ENCODE measurements around the gene LYSMD4. TPM values are rescaled to one million over a fixed set of nuclear protein-coding genes. Genes with fewer than 3 reads are reported as not detected.
"Not testable (repeated sequence)": the region's sequence is repeated elsewhere in the genome, so short reads cannot be mapped to it uniquely, and the experiment has no call there.

Gene LYSMD4
- total RNA-seq, 2 donors from 2014 or later: 12.5 to 12.9 TPM

DNA sequence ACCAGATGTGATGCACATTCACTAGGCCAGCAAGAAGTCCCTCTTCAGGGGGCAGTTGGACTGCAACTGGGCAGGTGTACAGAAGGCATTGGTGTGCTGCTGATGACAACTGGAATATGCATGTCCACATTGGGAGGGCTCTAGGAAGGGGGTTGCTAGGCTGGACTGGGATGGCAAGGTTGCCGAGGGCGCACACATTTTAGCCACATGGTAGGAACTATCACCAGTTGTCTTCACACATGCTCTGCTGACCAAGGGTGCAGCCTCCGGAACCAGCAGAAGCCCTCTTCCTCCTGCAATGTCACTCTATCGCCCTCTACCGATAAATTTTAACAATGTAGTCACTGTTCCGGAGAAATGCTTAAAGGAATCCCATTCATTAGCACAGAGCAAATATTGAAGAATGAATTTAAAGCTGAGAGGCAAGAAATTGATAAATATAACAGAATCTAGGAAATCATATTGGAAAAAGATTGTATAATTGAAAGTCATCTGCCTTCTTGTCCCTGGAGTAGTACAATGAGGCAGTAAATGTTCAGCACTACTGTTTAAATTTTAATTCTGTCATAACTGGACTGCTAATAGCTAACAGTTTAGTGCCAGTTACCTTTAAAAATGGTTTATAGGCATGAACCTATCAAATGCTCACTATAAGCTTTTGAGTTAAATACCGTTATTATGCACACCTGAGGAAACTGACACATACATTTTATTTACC is 22.6 kb upstream of the LYSMD4 start:
- no peaks in the 10 kb centered on the region for H3K27me3 ChIP-seq
- no peaks in the 10 kb centered on the region for H3K36me3 ChIP-seq
- H3K4me3 ChIP-seq: no peak overlapping the region
- no peaks in the 10 kb centered on the region for H3K9me3 ChIP-seq
- no peak for DNase-seq (ENCODE audit: low spot score)
- no peak overlapping the region for H3K27ac ChIP-seq
- TF ChIP-seq CTCF (IDR thresholded peaks at IDR 0.05): peak; percentile 70 to 88
- H3K4me1 ChIP-seq: no peaks in the 10 kb centered on the region

DNA sequence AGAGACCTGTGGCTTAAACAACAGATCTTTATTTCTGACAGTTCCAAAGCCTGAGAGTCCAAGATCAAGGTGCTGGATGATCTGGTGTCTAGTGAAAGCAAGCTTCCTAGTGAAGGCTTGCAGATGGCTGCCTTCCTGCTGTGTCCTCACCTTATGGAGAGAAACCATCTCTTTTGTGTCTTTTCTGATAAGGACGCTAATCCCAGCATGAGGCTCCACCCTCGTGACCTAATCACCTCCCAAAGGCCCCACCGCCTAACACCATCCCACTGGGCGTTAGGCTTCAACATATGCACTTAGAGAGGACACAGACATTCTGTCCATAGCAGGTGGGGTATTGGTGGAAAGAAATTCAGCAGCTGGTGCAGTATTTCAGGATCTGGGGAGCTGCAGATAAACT is 19.8 kb upstream of the LYSMD4 start:
- no peak for TF ChIP-seq CTCF (IDR thresholded peaks at IDR 0.05)

DNA sequence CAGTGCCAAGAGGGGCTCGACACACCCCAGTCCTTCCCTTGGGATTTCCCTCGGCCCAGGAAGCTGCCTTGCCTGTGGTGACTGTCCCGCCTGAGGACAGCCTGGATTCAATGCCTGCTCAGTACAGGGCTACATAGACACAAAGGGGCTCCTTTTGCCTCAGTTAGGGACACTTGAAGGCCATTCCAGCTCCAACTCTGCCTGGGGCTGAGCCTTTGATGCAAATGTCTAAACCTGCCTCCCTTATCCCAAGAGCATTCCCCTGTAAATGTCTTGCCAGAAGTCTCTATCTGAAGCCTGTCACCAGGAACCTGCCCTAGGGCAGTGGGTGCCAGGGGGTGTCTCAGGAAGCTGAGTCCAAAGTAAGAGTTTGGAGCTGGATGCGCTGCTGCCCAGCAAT is 19.3 kb upstream of the LYSMD4 start:
- Histone ChIP-seq H3K27me3 (no peaks in the 10 kb centered on the region), H3K27ac (no peak overlapping the region), H3K9me3 (no peaks in the 10 kb centered on the region), H3K4me3 (no peak overlapping the region), H3K4me1 (no peaks in the 10 kb centered on the region), H3K36me3 (no peaks in the 10 kb centered on the region)
- no peak for TF ChIP-seq CTCF (IDR thresholded peaks at IDR 0.05)
- DNase-seq (ENCODE audit: low spot score): no peak

More for the DNA sequence above, 19.8 kb upstream of the LYSMD4 start:
- H3K4me1 ChIP-seq: no peaks in the 10 kb centered on the region
- H3K27ac ChIP-seq: no peak overlapping the region
- no peaks in the 10 kb centered on the region for H3K9me3 ChIP-seq
- no peak overlapping the region for H3K4me3 ChIP-seq
- no peaks in the 10 kb centered on the region for H3K27me3 ChIP-seq
- H3K36me3 ChIP-seq: no peaks in the 10 kb centered on the region
- DNase-seq (ENCODE audit: low spot score): no peak

DNA sequence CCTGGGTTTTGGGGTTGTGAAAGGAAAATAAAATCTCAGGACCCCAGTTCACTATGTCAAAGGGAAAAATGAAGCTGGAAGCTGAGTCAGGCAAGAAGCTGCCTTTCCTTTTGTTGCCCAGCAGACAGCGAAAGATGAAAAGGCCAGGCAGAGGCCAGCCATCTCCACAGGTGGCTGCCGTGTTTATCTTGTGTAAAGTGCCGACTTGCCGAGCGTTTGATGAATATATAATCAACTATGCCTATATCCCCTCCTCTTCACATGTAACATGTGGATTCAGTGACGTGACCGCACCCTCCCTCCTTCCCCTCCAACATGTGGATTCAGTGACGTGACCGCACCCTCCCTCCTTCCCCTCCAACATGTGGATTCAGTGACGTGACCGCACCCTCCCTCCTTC is 17.1 kb upstream of the LYSMD4 start:
- not testable (repeated sequence) for H3K4me1 ChIP-seq; DNase-seq (ENCODE audit: low spot score); H3K27me3 ChIP-seq; H3K36me3 ChIP-seq; H3K27ac ChIP-seq; H3K4me3 ChIP-seq; H3K9me3 ChIP-seq

DNA sequence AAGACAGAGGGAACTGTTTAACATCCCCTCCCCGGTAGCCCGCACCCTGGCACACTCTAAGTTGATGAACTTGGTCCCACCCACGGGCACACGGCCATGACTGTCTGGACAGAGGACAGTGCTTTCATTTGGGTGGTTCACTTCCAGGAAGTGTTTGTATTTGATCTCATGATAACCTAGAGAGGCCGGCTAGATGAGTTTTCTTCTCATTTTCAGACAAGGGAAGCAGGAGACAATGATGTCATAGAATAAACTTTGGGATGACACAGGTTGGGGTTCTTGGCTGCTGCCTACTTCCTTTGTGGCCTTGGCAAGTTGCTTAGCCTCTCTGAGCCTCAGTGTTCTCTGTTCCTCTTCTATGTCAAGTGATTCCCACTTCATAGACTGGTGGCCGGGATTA is 16.1 kb upstream of the LYSMD4 start:
- H3K9me3 ChIP-seq: no peaks in the 10 kb centered on the region
- no peaks in the 10 kb centered on the region for H3K36me3 ChIP-seq
- DNase-seq (ENCODE audit: low spot score): no peak
- H3K4me1 ChIP-seq: no peaks in the 10 kb centered on the region
- no peak for TF ChIP-seq CTCF (IDR thresholded peaks at IDR 0.05)
- H3K27me3 ChIP-seq: no peaks in the 10 kb centered on the region
- no peak overlapping the region for H3K27ac ChIP-seq
- no peak overlapping the region for H3K4me3 ChIP-seq

DNA sequence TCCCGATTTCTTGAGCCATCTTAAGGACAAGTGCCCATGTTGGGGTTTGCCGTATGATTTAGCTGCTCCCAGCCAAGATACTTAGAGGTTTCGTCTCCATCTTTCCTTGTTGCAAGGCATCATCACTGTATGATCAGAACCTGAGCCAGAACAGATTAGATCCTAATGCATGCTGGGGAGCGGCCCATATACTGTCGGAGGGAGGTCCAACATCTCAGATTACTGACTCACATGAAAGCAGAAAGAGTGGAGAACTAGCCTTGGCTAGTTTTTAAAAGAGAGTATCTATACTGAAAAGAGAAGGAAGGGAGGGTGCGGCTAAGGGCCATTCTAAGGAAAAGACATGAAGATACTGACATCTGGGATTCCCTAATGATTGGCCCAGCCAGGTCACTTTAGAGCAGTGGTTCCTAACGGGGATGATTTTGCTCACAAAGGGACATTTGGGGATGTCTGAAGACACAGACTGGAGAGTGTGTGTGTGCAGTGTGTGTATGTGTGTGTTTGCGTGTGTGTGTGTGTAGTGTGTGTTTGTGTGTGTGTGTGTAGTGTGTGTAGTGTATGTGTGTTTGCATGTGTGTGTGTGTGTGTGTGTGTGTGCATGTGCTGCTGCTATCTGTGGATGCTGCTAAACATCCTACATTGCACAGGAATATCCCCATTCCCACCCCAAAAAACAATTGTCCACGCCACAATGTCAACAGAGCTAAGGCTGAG is 12.3 kb upstream of the LYSMD4 start:
- Histone ChIP-seq H3K9me3 (no peaks in the 10 kb centered on the region), H3K4me1 (no peaks in the 10 kb centered on the region), H3K27me3 (no peaks in the 10 kb centered on the region), H3K36me3 (no peaks in the 10 kb centered on the region), H3K27ac (no peak overlapping the region), H3K4me3 (no peak overlapping the region)
- TF ChIP-seq CTCF (IDR thresholded peaks at IDR 0.05): no peak
- DNase-seq (ENCODE audit: low spot score): no peak
